Endothelial cell of umbilical vein (primary cell): ENCODE results near the gene ANKRD28. TPM values are rescaled to one million over a fixed set of nuclear protein-coding genes. Genes with fewer than 3 reads are reported as not detected.
A peak's percentile ranks its signal among the peaks of the same experiment; 100 is the strongest.

Experiments used
- BruUV-seq: library from RNA; stranded (reverse); fragments of 400-500 nt; replicated peaks from 2 replicates; lab custom pipeline; 2021; lab: Mats Ljungman, UMichigan
- CTCF ChIA-PET: fragments of 300-600, 350-600 bp; sonication (Branson Sonifier 250); formaldehyde crosslinking; loops from one replicate; lab custom pipeline; 2021; ENCODE audit warnings: antibody characterized with exemption, inconsistent platforms; lab: Charles Lee
- POLR2A ChIA-PET: fragments of 300-600, 350-600 bp; sonication (Branson Sonifier 250); formaldehyde crosslinking; loops from one replicate; lab custom pipeline; 2021; ENCODE audit warnings: antibody characterized with exemption, inconsistent platforms; lab: Charles Lee
- DNase-seq: peaks from one replicate; pipeline ENCODE4 v3.0.0-alpha.2; 2011; ENCODE audit warnings: low read depth, low spot score
- FAIRE-seq: peaks from 2 replicates; lab custom pipeline; 2011; peaks lifted over from hg19 to GRCh38; lab: Jason Lieb, UNC
- H2AFZ ChIP-seq: 2 replicates; pipeline ENCODE4 v1.6.0; 2012; ENCODE audit warnings: low read depth, low read length, control low read depth, inconsistent platforms
- H3K27ac ChIP-seq: 2 replicates; pipeline ENCODE4 v1.5.1; 2011; ENCODE audit warnings: low read depth, mild to moderate bottlenecking, control low read depth, low read length, moderate library complexity; ENCODE audit not compliant: insufficient read depth
- H3K27me3 ChIP-seq, 2 experiments: 2 replicates each; pipeline versions ENCODE4 v1.6.0 to v1.6.1; 2011; ENCODE audit warnings: low read length in 2 of 2, mixed read lengths in 1 of 2; ENCODE audit not compliant: control insufficient read depth in 2 of 2, insufficient read depth in 2 of 2
- H3K36me3 ChIP-seq, 2 experiments: 2 replicates in 1 of 2; 3 replicates in 1 of 2; pipeline ENCODE4 v1.5.1; 2011; ENCODE audit warnings: low read length in 2 of 2, mild to moderate bottlenecking in 1 of 2, moderate library complexity in 1 of 2; ENCODE audit not compliant: control insufficient read depth in 2 of 2, insufficient read depth in 2 of 2; ENCODE audit errors: extremely low read depth in 1 of 2
- H3K4me1 ChIP-seq: 3 replicates; pipeline ENCODE4 v1.5.1; 2011; ENCODE audit warnings: mild to moderate bottlenecking, low read length; ENCODE audit not compliant: control insufficient read depth, insufficient read depth; ENCODE audit errors: extremely low read depth
- H3K4me2 ChIP-seq: 2 replicates; pipeline ENCODE4 v1.6.1; 2011; ENCODE audit warnings: low read length, control low read depth, mixed read lengths; ENCODE audit not compliant: insufficient read depth
- H3K4me3 ChIP-seq, 3 experiments: fragments of 200-600 bp in 1 of 3; sonication (generic), shearing (Covaris generic) in 1 of 3; replicated peaks in 1 of 3; 2 replicates each; pipeline ENCODE4 v1.5.1; 2011 to 2016; ENCODE audit warnings: control low read depth in 3 of 3, low read length in 3 of 3, mild to moderate bottlenecking in 2 of 3, inconsistent platforms in 1 of 3, low read depth in 1 of 3, moderate library complexity in 1 of 3; ENCODE audit not compliant: insufficient read depth in 1 of 3
- H3K79me2 ChIP-seq: 2 replicates; pipeline ENCODE4 v1.6.0; 2012; ENCODE audit warnings: low read length, inconsistent platforms; ENCODE audit not compliant: control insufficient read depth, insufficient read depth
- H3K9ac ChIP-seq: replicated peaks from 2 replicates; pipeline ENCODE3; 2011; ENCODE audit warnings: low read length, control low read depth; ENCODE audit not compliant: insufficient read depth; ENCODE audit errors: extremely low read depth
- H3K9me1 ChIP-seq: replicated peaks from 3 replicates; pipeline ENCODE4 v1.6.0; 2011; ENCODE audit warnings: mild to moderate bottlenecking, low read length; ENCODE audit not compliant: control insufficient read depth, insufficient read depth; ENCODE audit errors: extremely low read depth
- H3K9me3 ChIP-seq: replicated peaks from 2 replicates; pipeline ENCODE4 v1.5.1; 2012; ENCODE audit warnings: low read length, inconsistent platforms; ENCODE audit not compliant: control insufficient read depth, insufficient read depth
- H4K20me1 ChIP-seq: replicated peaks from 2 replicates; pipeline ENCODE3; 2011; ENCODE audit warnings: mild to moderate bottlenecking, low read length; ENCODE audit not compliant: control insufficient read depth, insufficient read depth; ENCODE audit errors: extremely low read depth
- EZH2 ChIP-seq: IDR thresholded peaks from 2 replicates; pipeline ENCODE4 v1.6.1; 2012; ENCODE audit warnings: borderline replicate concordance, low read depth, mild to moderate bottlenecking, moderate library complexity, low read length, inconsistent platforms; ENCODE audit not compliant: severe bottlenecking
- FOS ChIP-seq: IDR thresholded peaks from 2 replicates; pipeline ENCODE4 v1.6.1; 2011; ENCODE audit warnings: mild to moderate bottlenecking, low read length, moderate library complexity, borderline replicate concordance; ENCODE audit not compliant: insufficient read depth
- GATA2 ChIP-seq: IDR thresholded peaks from 2 replicates; pipeline ENCODE4 v1.7.0; 2011; ENCODE audit warnings: low read depth, mild to moderate bottlenecking, moderate library complexity, mixed read lengths, low read length; ENCODE audit not compliant: insufficient read length, insufficient read depth
- JUN ChIP-seq: IDR thresholded peaks from 2 replicates; pipeline ENCODE4 v1.6.1; 2011; ENCODE audit warnings: borderline replicate concordance, low read depth; ENCODE audit not compliant: insufficient read length, insufficient read depth
- POLR2AphosphoS5 ChIP-seq: IDR thresholded peaks from 2 replicates; pipeline ENCODE4 v1.6.1; 2012; ENCODE audit warnings: low read depth, mild to moderate bottlenecking, control low read depth, low read length, moderate library complexity; ENCODE audit not compliant: insufficient read depth
- dilution Hi-C: fragments of 300-500 bp; cut with MboI; formaldehyde crosslinking; loops from one replicate; pipeline ENCODE4 v1.15.0; 2019; ENCODE audit warnings: low sequenced_read_pairs; ENCODE audit not compliant: extremely low pct_ligation_motif_present
- intact Hi-C: fragments of 100-400 bp; cut with micrococcal nuclease; formaldehyde crosslinking; loops from one replicate; pipeline ENCODE4 v1.10.0; 2022
- polyA plus RNA-seq, 4 experiments: library from polyadenylated mRNA; depleted of rRNA in 3 of 4; stranded (reverse) in 3 of 4; unstranded in 1 of 4; fragments of >200 nt; gene quantifications; 2 replicates each; pipeline versions ENCODE4 v1.2.1 to v1.2.3, GENCODE V29; 2011 to 2012; ENCODE audit warnings: missing spikeins in 1 of 4
- total RNA-seq: library from RNA; stranded (reverse); gene quantifications from 2 replicates; pipeline ENCODE4 v1.2.3, GENCODE V29; 2021
- TF ChIP-seq, protein P1 (sequence below): IDR thresholded peaks from 2 replicates; pipeline ENCODE4 v1.6.1; 2011; ENCODE audit not compliant: insufficient read depth, insufficient read length
- TF ChIP-seq, protein P2 (sequence below), 2 donors: IDR thresholded peaks; 1 replicate in 1 of 2; 2 replicates in 1 of 2; pipeline ENCODE4 v1.5.1; 2011; ENCODE audit warnings: low read length in 2 of 2, mild to moderate bottlenecking in 2 of 2, moderate library complexity in 2 of 2, control low read depth in 1 of 2, inconsistent platforms in 1 of 2, low read depth in 1 of 2; ENCODE audit not compliant: insufficient read depth in 1 of 2; ENCODE audit errors: extremely low read depth in 1 of 2

Gene ANKRD28
- total and polyA plus RNA-seq, 2 donors (not counting 3 experiments of a cell fraction or from before 2014, with no cell fraction given), result 36.7 to 97.3 TPM

DNA sequence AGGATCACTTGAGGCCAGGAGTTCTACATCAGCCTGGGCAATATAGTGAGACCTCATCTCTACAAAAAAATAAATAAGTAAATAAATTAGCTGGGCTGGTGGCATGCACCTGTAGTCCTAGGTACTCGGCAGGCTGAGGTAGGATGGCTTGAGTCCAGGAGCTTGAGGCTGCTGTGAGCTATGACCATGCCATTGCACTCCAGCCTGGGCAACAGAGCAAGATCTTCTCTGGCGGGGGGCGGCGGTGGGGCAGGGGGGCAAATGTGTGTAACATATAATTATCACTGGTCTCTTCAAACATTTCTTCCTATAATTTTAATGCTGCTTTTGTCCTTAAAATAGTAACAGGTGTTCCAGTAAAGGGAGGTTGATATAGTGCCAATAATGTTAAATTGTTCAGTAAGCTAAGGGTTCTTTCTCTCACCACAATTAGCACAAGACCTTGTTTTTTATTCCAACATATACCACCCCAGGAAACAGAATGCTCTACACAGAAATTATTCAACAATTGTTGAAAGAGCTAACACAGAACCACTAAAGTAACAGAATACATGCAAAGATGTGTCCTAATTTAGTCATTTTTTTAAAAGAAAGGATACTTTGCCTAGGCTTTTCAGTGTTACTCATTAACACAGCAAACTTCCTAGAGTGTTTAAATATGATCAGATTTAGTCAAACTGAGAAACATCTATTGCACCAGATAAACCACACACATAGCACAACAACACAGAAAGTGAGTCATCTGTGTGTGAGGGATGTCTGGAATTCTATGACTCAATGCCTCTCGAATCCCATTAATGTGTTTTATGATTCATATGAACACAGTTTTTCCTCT, 29.1 kb downstream of the ANKRD28 start:
- Histone ChIP-seq H3K9ac (peak overlapping the region; percentile 68), H2AFZ (no peak overlapping the region), H4K20me1 (no peaks in the 10 kb centered on the region), H3K9me1 (no peaks in the 10 kb centered on the region), H3K4me2 (peak overlapping the region; percentile 53), H3K4me3 (no peak overlapping the region), H3K27ac (peak overlapping the region; percentile 89), H3K36me3 (peaks cover 0 to 6% of the 10 kb centered on the region in 2 experiments), H3K27me3 (no peaks in the 10 kb centered on the region), H3K9me3 (no peaks in the 10 kb centered on the region), H3K4me1 (peaks cover 17% of the 10 kb centered on the region), H3K79me2 (peaks cover 54% of the 10 kb centered on the region)
- FAIRE-seq (peak; percentile 86), DNase-seq (peak; percentile 94)
- dilution Hi-C loops, result no loop called here
- ChIA-PET POLR2A (interaction anchor here (0.6 kb wide), 1 partner anchor 29 kb away, joined by 3 read pairs; no protein-coding TSS in a partner anchor), CTCF (interaction anchor here (1.1 to 1.3 kb wide), 5 partner anchors 12 to 167 kb away, joined by 3 to 5 read pairs (median 3); partner anchors contain the start of genes BTD and HACL1)
- TSS peak; percentile 71 for BruUV-seq
- TF ChIP-seq, protein P1, sequence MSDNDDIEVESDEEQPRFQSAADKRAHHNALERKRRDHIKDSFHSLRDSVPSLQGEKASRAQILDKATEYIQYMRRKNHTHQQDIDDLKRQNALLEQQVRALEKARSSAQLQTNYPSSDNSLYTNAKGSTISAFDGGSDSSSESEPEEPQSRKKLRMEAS, result no peak
- peak; percentile 99 for TF ChIP-seq FOS
- TF ChIP-seq POLR2AphosphoS5, result no peak
- TF ChIP-seq, protein P2, sequence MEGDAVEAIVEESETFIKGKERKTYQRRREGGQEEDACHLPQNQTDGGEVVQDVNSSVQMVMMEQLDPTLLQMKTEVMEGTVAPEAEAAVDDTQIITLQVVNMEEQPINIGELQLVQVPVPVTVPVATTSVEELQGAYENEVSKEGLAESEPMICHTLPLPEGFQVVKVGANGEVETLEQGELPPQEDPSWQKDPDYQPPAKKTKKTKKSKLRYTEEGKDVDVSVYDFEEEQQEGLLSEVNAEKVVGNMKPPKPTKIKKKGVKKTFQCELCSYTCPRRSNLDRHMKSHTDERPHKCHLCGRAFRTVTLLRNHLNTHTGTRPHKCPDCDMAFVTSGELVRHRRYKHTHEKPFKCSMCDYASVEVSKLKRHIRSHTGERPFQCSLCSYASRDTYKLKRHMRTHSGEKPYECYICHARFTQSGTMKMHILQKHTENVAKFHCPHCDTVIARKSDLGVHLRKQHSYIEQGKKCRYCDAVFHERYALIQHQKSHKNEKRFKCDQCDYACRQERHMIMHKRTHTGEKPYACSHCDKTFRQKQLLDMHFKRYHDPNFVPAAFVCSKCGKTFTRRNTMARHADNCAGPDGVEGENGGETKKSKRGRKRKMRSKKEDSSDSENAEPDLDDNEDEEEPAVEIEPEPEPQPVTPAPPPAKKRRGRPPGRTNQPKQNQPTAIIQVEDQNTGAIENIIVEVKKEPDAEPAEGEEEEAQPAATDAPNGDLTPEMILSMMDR (IDR thresholded peaks at IDR 0.05; ENCODE audit: extremely low read depth in 1 of 2, insufficient read depth in 1 of 2, low read depth in 1 of 2, low read length in 2 of 2), result no peak
- TF ChIP-seq JUN, result peak; percentile 100
- TF ChIP-seq EZH2, result no peak
- no peak for TF ChIP-seq GATA2
- intact Hi-C loops, result loop anchor here (1.0 kb wide), 5 partner anchors 27 to 167 kb away; partner anchors contain the start of genes BTD and HACL1
